DMS53 (cell line): Measurements from ENCODE around the gene ACTR10.
"Not testable (repeated sequence)": the region's sequence is repeated elsewhere in the genome, so short reads cannot be mapped to it uniquely, and the experiment has no call there.

ENCODE experiments used
- DNase-seq: peaks from one replicate; lab custom pipeline; 2025; lab: John Stamatoyannopoulos, UW

Gene ACTR10

GRCh38 chr14:58216544-58216943 is 16.6 kb downstream of the ACTR10 start:
- DNase-seq = no peak

GRCh38 chr14:58227096-58227819 is 27.3 kb downstream of the ACTR10 start:
- no peak for DNase-seq

DNA sequence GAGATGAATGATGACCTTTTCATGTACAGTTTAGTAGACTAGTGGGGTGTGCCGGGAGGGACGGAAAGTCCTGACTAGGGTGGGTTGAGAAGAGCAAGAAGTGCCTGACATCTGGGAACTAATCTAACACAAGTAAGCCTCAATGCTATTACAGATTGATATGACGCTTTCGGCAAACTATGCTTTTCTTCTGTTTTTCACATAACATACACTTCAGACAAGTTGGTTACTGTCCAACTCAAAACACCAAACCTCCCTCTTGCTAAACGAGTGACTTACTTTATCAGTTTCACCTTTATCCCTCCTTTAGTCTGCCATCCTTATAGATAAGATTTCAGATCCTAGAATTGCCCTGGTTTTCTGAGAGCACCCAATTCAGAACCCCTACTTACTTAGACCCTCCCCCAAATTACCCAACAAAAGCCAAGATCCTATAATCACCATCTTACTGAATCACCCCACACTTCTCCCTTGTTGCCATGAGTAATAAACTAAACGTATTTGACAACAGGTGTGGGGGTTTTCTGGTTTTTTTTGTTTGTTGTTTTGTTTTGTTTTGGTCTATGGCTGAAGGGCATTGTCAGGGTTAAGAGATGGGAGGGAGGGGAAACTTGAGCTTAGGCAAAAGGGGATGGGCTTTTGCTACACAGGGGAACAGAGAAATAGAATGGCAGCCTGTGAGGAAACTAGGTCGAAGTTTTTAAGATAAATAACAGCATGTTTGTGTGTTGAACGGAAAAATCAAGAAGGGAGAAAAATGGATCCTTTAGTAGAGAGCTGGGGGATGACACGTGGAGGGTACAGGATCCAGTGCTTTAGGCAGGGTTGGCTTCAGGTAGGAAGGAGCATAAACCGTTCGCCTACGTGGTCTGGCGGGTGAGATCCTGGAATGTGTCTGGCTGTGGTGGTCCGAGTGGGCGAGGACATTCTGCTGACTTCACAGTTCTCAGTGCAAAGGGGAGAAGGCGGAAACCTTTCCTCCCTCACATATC is 38.6 kb downstream of the ACTR10 start:
- DNase-seq = peak; percentile 42

- peak; percentile 73 for DNase-seq
Measured at GRCh38 chr14:58239244-58240195, 39.6 kb downstream of the ACTR10 start.

- DNase-seq = peak; percentile 71
Measured at GRCh38 chr14:58243790-58244555, 44.0 kb downstream of the ACTR10 start.

DNA sequence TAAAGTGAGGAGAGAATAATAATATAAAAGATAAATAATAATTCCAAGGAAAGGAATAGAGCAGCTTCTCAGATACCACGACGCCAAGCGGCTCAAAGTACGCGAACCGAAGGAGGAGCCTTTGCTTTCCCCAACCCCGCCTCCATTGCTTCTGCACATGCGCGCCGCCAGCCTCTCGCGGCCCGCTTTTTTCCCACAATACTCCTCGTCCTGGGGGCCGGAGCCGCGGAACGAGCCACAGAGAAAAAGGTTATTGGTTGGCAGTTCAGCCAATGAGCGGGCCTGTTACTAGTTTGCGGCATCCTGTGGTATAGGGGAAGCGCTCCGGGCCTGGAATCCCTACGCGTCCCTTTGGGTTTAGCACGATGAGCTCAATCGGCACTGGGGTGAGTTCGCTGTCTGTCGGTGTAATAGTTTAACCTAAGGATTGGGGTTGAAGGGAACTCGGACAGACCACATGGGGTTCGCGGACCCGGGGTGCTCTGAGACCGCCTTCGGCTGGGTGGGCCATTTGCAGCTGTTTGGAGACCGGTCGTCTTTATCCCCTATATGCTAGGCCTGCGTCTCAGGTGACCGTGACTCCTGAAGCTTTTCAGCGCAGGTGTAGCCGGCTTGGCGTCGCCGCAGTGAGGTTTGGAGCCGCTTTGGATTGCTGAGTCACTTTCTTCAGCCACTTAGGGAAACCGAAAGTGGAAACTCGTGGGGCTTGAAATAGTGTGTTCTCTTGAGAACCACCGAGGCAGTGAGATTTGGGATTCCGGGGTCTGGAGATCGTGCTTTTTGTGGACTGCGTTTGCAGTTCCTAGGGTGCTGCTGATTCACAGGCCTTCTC is 44.8 kb downstream of the ACTR10 start, which contains the start of gene PSMA3:
Gene PSMA3, plus strand, starts transcription at position 288 of the 832 bp plus-strand sequence. Its CDS starts 78 bp downstream, at position 366.
- peak; percentile 98 for DNase-seq

DNA sequence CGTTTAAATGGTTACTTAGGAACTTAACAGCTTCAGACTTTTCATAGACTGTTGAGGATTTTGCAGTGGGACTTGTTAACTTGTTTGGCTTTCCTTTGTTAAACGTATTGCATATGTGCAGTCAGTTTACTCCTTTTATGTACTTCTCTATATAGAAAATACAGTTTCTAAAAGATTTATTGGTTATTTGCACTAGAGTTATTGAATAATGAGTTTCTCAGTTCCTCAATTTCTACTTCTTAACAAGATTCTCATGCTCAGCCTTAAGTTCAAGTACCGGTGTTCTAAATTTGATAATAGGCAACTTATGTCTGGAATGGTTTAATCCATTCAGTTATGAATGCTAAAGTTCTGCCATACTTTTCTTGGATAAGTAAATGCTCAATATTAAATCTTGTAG is 45.6 kb downstream of the ACTR10 start:
- no peak for DNase-seq

- no peak for DNase-seq
Measured at GRCh38 chr14:58249611-58250010, 49.7 kb downstream of the ACTR10 start.

- DNase-seq = peak; percentile 31
Measured at GRCh38 chr14:58258156-58258555, 58.2 kb downstream of the ACTR10 start.

- not testable (repeated sequence) for DNase-seq
Measured at GRCh38 chr14:58262005-58262404, 62.1 kb downstream of the ACTR10 start.

DNA sequence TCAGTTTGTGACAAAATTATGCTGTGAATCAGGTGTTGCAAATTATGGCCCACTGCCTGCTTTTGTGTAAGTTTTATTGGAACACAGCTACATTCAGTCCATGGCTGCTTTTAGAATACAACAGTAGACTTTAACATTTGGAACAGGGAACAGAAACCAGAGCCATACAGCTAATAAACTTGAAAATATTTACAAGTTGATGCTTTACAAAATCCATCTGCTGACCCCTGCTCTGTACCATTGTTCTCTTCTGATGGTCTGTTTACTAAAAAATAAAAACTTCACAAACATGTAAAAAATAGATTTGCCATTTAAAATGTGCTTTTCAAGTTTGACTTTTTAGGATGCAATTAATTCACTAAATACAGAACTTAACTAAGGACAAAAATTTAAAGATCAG is 65.5 kb downstream of the ACTR10 start:
- no peak for DNase-seq

DNA sequence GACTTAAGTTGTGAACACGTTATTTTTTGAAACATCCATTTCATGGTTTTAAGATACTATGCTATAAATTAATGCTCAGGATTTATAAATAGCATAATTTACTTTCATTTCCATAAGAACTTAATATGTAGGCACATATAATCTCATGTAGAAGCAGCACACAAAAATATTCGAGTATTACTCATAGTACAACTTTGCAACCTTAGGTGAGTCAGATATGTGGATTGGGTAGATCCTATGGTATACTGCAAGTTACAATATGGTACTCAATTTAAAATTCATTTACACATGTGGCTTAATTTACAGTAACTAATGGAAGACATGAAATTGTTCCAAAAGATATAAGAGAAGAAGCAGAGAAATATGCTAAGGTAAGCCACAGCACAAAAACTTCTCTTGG is 70.7 kb downstream of the ACTR10 start:
- DNase-seq = no peak

DNA sequence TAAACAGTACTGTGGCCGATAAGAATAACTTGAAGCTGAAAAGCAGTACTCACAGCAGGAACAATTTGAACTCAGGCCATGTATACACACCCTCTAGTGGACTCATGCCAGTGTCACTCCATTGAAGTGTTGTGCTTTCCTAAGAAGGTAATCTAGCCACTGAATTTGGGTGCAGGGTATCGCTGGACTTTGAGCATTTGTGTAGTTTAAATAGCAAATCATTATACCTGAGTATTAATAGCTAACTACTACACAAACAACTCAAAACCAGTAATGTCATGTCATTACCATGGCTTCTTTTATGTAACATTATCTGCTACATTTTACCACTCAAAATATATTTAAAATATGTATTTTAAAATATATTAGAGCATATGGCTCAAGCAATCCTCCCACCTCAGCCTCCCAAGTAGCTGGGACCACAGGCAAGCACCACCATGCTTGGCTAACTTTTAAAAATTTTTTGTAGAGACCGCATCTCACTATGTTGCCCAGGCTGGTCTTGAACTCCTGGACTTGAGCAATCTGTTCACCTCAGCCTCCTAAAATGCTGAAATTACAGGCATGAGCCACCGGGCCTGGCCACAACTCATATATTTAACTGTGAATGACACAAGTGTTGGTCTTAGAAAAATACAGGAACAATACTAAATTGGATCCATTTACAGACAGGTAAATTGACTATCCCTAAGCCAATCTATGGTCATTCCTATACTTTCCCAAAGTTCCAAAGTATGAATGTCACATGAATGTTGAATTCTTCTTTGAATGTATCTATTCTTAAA is 72.8 kb downstream of the ACTR10 start:
- DNase-seq = peak; percentile 36

DNA sequence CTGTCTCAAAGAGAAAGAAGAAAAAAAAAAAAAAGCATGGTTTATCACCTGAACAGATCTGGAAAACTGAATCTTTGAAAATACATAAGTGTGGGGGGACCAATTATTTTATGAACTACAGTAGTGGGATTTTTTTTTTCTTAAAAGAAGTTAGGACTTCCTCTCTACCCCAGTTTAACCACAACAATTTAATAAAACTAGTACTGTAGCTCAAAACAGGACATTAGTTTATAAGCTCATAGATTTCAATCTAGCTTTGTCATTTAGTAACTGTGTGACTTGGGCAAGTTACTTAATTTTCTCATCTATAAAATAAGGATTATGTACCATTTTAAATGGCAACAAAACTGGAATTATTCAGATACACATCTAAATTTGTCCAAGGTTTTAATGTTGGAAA is 74.9 kb downstream of the ACTR10 start:
- no peak for DNase-seq

DNA sequence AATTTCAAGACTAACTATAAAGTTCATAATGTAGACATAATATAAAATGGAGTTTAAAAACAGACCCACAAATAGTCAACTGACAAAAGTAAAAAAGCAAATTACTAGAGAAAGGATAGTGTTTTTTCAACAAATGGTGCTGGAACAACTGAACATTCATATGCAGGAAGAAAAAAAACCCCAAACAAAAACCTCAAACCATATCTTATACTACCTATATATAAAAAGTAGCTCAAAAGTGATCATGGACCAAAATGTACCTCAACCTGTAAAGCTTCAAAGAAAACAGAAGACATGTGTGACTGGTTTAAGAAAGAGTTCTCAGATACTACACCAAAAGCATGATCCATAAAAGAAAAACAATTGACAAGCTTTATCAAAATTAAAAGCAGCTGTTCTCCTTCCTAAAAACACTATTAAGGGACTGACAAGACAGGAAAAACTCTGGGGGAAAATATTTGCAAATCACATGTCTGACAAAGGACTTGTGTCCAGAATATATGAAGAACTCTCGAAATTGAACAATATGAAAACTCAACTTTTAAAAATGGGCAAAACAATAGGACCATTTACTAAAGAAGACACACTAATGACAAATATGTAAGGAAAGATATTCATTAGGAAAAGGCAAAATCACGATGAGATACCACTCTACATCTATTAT is 75.7 kb downstream of the ACTR10 start:
- DNase-seq = no peak

DNA sequence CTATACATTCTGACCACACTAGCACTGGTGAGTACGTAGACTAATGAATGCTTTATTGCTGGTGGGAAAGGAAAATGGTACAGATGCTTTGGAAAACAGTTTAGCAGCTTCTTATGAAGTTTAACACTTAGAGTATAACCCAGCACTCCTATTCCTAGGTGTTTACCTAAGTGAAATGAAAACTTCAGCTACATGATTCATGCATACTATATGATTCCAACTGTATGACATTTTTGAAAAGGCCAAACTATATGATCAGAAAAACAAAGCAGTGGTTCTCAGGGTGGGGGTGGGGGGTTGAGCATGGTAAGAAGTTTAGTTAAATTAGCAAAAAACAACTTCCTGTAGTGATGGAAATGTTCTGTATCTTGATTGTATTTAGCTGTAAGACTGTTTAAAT is 76.3 kb downstream of the ACTR10 start:
- DNase-seq = no peak

- no peak for DNase-seq
Measured at GRCh38 chr14:58278177-58278576, 78.2 kb downstream of the ACTR10 start.

DNA sequence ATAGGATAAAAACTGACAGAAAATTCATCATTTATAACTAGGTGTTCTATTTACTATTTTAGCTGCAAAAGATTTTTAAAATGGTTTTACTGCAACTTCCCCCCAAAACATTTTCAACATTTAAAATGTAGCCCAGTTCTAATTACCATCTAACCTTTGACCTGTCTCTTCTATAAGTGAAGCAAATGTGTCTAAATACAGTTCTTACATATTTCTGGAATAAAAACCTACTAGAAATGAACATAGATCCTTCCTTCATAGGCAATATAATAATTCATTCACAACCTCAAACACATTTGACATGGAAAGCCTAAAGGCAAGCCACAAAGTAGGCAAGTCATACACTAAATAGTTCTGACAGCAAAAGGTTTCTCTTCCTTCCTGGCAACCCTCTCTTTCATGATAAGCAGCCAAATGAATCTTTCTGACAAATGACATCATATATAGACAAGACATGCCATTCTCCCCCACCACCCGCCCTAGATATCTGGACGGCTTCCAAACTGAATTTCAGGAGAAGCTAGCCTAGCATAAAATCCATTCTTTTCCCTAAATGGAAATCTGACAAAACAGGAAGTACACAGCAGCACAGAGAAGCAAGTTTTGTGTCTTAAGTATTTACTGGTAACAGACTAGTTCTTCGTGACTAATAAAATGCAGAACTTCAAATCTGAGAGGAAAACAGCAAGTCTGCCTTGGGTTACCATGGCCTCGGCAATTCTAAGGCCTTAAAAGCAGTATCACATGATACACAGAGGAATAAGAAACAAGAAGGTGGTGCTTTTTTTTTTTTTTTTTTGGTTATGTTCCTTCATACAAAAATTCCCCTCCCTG is 81.2 kb downstream of the ACTR10 start:
- no peak for DNase-seq
